Measurements from ENCODE around the gene AURKB.

AURKB gene

DNA sequence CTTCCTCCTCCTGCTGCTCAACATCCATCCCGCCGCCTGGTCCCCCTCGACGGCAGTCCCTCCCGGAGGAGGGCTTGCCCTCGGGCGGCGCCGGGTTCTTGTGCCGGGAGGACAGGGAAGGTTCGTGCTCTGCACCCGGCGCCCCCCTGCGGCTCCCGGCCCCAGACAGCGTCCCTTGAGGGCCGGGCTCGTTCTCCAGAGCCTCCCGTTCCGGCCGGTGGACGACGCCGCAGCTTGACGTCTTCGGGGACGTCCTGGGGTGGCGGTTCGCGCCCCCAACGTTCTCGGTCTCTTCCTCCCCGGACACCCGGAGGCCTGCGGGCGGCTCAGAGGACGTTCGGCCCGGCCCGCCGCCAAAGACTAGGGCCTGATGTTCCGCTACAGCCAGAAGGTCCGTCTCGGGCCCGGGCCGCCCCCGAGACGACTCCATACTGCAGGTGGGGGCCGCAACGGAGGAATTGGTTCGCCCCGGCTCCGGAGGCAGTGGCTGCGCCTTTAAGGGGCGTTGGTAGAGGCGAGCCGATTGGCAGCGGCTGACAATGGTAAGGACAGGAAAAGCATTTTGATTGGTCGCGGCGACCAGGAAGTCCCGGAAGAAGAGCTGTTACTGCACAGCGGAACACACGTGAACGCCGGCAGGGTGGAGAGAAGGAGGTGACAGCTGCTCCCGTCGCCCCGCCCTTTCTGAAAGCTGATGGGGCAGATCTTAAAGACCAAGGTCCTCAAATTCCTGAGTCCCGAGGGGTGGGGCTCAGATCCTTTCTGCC is 20.5 kb downstream of the AURKB start, which contains the start of gene BORCS6:
Gene BORCS6 (minus strand): TSS at position 470 of the 767 bp plus-strand sequence. CDS start 40 bp downstream, at position 430.
- no peaks in the 10 kb centered on the region for H3K36me3 ChIP-seq (replicated peaks; ENCODE audit: low read depth, low read length)
- H3K4me2 ChIP-seq (ENCODE audit: low read length) = peak within 1 kb of the TSS; percentile 95
- peaks cover 7% of the 10 kb centered on the region; the same call in 1 of the 2 replicates for H3K79me2 ChIP-seq (ENCODE audit: low read length)
- TF ChIP-seq, protein P1, sequence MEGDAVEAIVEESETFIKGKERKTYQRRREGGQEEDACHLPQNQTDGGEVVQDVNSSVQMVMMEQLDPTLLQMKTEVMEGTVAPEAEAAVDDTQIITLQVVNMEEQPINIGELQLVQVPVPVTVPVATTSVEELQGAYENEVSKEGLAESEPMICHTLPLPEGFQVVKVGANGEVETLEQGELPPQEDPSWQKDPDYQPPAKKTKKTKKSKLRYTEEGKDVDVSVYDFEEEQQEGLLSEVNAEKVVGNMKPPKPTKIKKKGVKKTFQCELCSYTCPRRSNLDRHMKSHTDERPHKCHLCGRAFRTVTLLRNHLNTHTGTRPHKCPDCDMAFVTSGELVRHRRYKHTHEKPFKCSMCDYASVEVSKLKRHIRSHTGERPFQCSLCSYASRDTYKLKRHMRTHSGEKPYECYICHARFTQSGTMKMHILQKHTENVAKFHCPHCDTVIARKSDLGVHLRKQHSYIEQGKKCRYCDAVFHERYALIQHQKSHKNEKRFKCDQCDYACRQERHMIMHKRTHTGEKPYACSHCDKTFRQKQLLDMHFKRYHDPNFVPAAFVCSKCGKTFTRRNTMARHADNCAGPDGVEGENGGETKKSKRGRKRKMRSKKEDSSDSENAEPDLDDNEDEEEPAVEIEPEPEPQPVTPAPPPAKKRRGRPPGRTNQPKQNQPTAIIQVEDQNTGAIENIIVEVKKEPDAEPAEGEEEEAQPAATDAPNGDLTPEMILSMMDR (IDR thresholded peaks at IDR 0.05; ENCODE audit: low read depth, low read length) = 0 out of 2 replicates have a peak, but pooled peaks have one; percentile 8
- TF ChIP-seq EZH2phosphoT487 (IDR thresholded peaks at IDR 0.05; ENCODE audit: low read depth) = no peak
- peaks cover 31% of the 10 kb centered on the region for H3K4me1 ChIP-seq (ENCODE audit: low read length)
- H3K27ac ChIP-seq (ENCODE audit: low read length) = peak within 1 kb of the TSS; percentile 62
- H3K9ac ChIP-seq (ENCODE audit: low read length) = peak within 1 kb of the TSS; percentile 76
- H3K27me3 ChIP-seq (ENCODE audit: low read depth, low read length) = no peaks in the 10 kb centered on the region
- peak within 1 kb of the TSS; percentile 89 for H3K4me3 ChIP-seq (ENCODE audit: low read length)
- no peaks in the 10 kb centered on the region for H3K9me3 ChIP-seq (ENCODE audit: insufficient read depth, low read length)
- peak within 1 kb of the TSS; percentile 89 for H2AFZ ChIP-seq (ENCODE audit: low read depth, low read length)
- H4K20me1 ChIP-seq (ENCODE audit: insufficient read depth, low read length) = peaks cover 11% of the 10 kb centered on the region

DNA sequence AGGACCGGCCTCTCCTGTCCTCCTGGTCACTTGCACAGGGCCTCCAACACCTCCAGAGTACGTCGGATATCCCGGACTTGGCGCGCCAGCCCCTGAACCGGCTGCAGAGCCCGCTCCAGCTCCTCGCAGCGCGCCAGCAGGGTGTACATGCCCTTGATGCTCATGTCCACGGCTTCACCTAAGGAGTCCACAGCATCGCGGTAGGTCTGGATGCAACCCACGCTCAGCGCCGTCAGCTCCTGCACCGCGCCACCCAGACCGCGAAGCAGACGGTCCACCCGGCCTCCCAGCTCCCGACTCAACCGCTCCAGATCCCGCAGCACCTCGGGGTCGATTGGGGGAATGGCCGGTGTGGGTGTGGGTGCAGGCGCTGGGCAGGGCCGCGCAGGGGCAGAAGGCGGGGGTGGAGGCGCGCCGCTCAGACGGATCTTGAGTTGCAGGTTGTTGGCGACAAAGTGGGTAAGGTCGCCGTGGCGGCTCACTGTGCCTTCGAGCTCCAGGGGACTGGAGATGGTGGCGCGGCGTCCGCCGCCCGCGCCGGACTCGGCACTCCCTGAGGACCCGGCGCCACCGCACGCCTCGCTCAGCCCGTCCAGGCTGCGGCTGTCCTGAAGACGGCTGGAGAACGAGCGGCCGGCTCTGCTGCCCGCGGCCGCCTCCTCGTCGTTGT is 21.2 kb downstream of the AURKB start:
- Histone ChIP-seq H3K9me3 (ENCODE audit: insufficient read depth, low read length) (no peaks in the 10 kb centered on the region), H4K20me1 (ENCODE audit: insufficient read depth, low read length) (peaks cover 11% of the 10 kb centered on the region), H3K4me3 (ENCODE audit: low read length) (peak overlapping the region; percentile 89), H3K36me3 (replicated peaks; ENCODE audit: low read depth, low read length) (no peaks in the 10 kb centered on the region), H3K4me2 (ENCODE audit: low read length) (peak overlapping the region; percentile 92), H3K4me1 (ENCODE audit: low read length) (peaks cover 31% of the 10 kb centered on the region), H3K27me3 (ENCODE audit: low read depth, low read length) (no peaks in the 10 kb centered on the region), H2AFZ (ENCODE audit: low read depth, low read length) (no peak overlapping the region), H3K79me2 (ENCODE audit: low read length) (peaks cover 7% of the 10 kb centered on the region; the same call in 1 of the 2 replicates), H3K27ac (ENCODE audit: low read length) (peak overlapping the region; percentile 62), H3K9ac (ENCODE audit: low read length) (peak overlapping the region; percentile 76)
- TF ChIP-seq, protein P1 (IDR thresholded peaks at IDR 0.05; ENCODE audit: low read depth, low read length) = no peak
- no peak for TF ChIP-seq EZH2phosphoT487 (IDR thresholded peaks at IDR 0.05; ENCODE audit: low read depth)

DNA sequence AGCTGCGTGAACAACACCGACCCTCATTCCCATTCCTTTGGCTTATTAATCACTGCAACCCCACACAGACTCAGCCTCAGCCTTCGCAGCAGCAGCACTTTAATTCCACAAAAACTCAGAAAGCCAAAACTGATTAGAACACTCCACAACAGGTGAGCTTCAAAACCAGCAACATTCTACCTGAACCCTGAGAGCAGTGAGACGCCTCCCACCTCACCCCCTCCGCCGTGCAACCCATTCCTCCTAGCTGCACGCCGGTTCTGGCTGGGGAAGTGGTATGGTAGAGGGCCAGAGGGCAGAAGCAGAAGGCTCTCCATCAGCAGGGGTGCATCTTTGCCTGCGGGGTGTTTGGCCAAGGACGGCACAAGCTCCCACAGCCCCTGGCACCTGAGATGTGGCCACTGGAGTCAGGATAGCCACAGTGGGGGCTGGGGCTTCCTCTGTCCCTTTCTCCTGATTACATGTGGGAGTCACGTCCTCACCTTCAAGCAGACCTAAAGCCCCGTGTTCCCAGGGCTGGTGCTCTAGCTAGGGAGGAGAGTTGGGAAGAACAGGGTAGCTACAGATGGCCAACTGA is 22.0 kb downstream of the AURKB start:
- H3K27ac ChIP-seq (ENCODE audit: low read length) = peak overlapping the region; percentile 93
- peak overlapping the region; percentile 76; the same call in 1 of the 2 replicates for H3K9ac ChIP-seq (ENCODE audit: low read length)
- H2AFZ ChIP-seq (ENCODE audit: low read depth, low read length) = no peak overlapping the region

More for the DNA sequence above, 22.0 kb downstream of the AURKB start:
- Histone ChIP-seq H3K4me1 (ENCODE audit: low read length) (peaks cover 31% of the 10 kb centered on the region), H3K27me3 (ENCODE audit: low read depth, low read length) (no peaks in the 10 kb centered on the region), H4K20me1 (ENCODE audit: insufficient read depth, low read length) (peaks cover 11% of the 10 kb centered on the region), H3K4me2 (ENCODE audit: low read length) (peak overlapping the region; percentile 92), H3K9me3 (ENCODE audit: insufficient read depth, low read length) (no peaks in the 10 kb centered on the region), H3K4me3 (ENCODE audit: low read length) (peak overlapping the region; percentile 89), H3K36me3 (replicated peaks; ENCODE audit: low read depth, low read length) (no peaks in the 10 kb centered on the region), H3K79me2 (ENCODE audit: low read length) (peaks cover 7% of the 10 kb centered on the region; the same call in 1 of the 2 replicates)
- TF ChIP-seq EZH2phosphoT487 (IDR thresholded peaks at IDR 0.05; ENCODE audit: low read depth) = no peak
- TF ChIP-seq, protein P1 (IDR thresholded peaks at IDR 0.05; ENCODE audit: low read depth, low read length) = no peak
